H1 (cell line): ENCODE results near the gene KCP. TPM values are rescaled to one million over a fixed set of nuclear protein-coding genes. Genes with fewer than 3 reads are reported as not detected.

ENCODE experiments used
- CTCF ChIA-PET: fragments of 300-600 bp; sonication (Branson Sonifier 250); formaldehyde crosslinking; loops from one replicate; lab custom pipeline; 2021; ENCODE audit not compliant: partially characterized antibody; lab: Charles Lee
- POLR2A ChIA-PET: fragments of 300-600 bp; sonication (Branson Sonifier 250); formaldehyde crosslinking; loops from one replicate; lab custom pipeline; 2021; ENCODE audit warnings: inconsistent platforms; ENCODE audit not compliant: partially characterized antibody; lab: Charles Lee
- DNase-seq, 2 experiments: peaks; one replicate each; pipeline versions ENCODE4 v3.0.0 to v3.0.0-alpha.2; 2010 to 2022; ENCODE audit warnings: low spot score in 2 of 2, low read depth in 1 of 2, mixed read lengths in 1 of 2
- FAIRE-seq: peaks from 2 replicates; lab custom pipeline; 2011; peaks lifted over from hg19 to GRCh38; lab: Jason Lieb, UNC
- H2AFZ ChIP-seq: 2 replicates; pipeline ENCODE4 v1.8.1; 2012; ENCODE audit warnings: low read length, inconsistent platforms
- H2AK5ac ChIP-seq: 2 replicates; pipeline ENCODE4 v1.6.1; 2013; ENCODE audit warnings: low read depth, low read length
- H2BK120ac ChIP-seq: replicated peaks from 2 replicates; pipeline ENCODE3; 2013; ENCODE audit warnings: low read depth, low read length, inconsistent platforms
- H2BK12ac ChIP-seq: 2 replicates; pipeline ENCODE4 v1.6.1; 2013; ENCODE audit warnings: low read depth, low read length
- H2BK15ac ChIP-seq: 2 replicates; pipeline ENCODE4 v1.6.1; 2013; ENCODE audit warnings: low read length
- H2BK20ac ChIP-seq: 2 replicates; pipeline ENCODE4 v1.6.1; 2013; ENCODE audit warnings: low read length
- H2BK5ac ChIP-seq: 2 replicates; pipeline ENCODE4 v1.6.1; 2013; ENCODE audit warnings: low read depth, low read length
- H3K14ac ChIP-seq: 2 replicates; pipeline ENCODE4 v1.6.1; 2013; ENCODE audit warnings: inconsistent platforms; ENCODE audit not compliant: insufficient read length
- H3K18ac ChIP-seq: 2 replicates; pipeline ENCODE4 v1.6.1; 2013; ENCODE audit warnings: low read length; ENCODE audit errors: extremely low read depth
- H3K23ac ChIP-seq: 2 replicates; pipeline ENCODE4 v1.6.1; 2013; ENCODE audit warnings: inconsistent platforms; ENCODE audit not compliant: insufficient read length
- H3K23me2 ChIP-seq: 2 replicates; pipeline ENCODE4 v1.6.1; 2013; ENCODE audit warnings: low read depth, low read length
- H3K27ac ChIP-seq: 2 replicates; pipeline ENCODE4 v1.6.1; 2011; ENCODE audit warnings: low read depth, low read length, inconsistent platforms
- H3K27me3 ChIP-seq, 4 experiments: replicated peaks in 1 of 4; 1 replicate in 1 of 4; 2 replicates in 3 of 4; pipeline versions ENCODE4 v1.6.1 to v1.8.1; 2011 to 2013; ENCODE audit warnings: low read length in 3 of 4, mild to moderate bottlenecking in 3 of 4, inconsistent platforms in 2 of 4, mixed read lengths in 2 of 4, moderate library complexity in 1 of 4; ENCODE audit not compliant: control insufficient read depth in 3 of 4, insufficient read depth in 3 of 4; ENCODE audit errors: extremely low read depth in 1 of 4
- H3K36me3 ChIP-seq, 4 experiments: 2 replicates each; pipeline versions ENCODE4 v1.6.1 to v1.8.1; 2011 to 2013; ENCODE audit warnings: mild to moderate bottlenecking in 4 of 4, low read length in 3 of 4, moderate library complexity in 2 of 4, control low read depth in 1 of 4, inconsistent platforms in 1 of 4; ENCODE audit not compliant: insufficient read depth in 4 of 4, control insufficient read depth in 2 of 4
- H3K4ac ChIP-seq: replicated peaks from 2 replicates; pipeline ENCODE3; 2013; ENCODE audit warnings: low read length, low read depth, mixed read lengths, inconsistent platforms; ENCODE audit not compliant: insufficient read length
- H3K4me1 ChIP-seq, 4 experiments: replicated peaks in 1 of 4; 1 replicate in 1 of 4; 2 replicates in 3 of 4; pipeline versions ENCODE4 v1.6.1 to v1.8.1; 2011 to 2013; ENCODE audit warnings: low read length in 3 of 4, inconsistent platforms in 2 of 4, mixed read lengths in 1 of 4; ENCODE audit not compliant: insufficient read depth in 4 of 4, control insufficient read depth in 3 of 4
- H3K4me2 ChIP-seq, 2 experiments: 2 replicates each; pipeline versions ENCODE4 v1.6.1 to v1.8.1; 2011 to 2013; ENCODE audit warnings: low read depth in 2 of 2, low read length in 2 of 2, control low read depth in 1 of 2, inconsistent platforms in 1 of 2, mild to moderate bottlenecking in 1 of 2; ENCODE audit not compliant: insufficient read depth in 1 of 2
- H3K4me3 ChIP-seq, 4 experiments: fragments of 200-600, 300-600 bp in 1 of 4; sonication (generic), shearing (Covaris generic), sonication (Bioruptor Twin) in 1 of 4; 2 replicates each; pipeline versions ENCODE4 v1.5.1 to v1.8.1; 2011 to 2016; ENCODE audit warnings: low read length in 4 of 4, low read depth in 3 of 4, control low read depth in 2 of 4, inconsistent platforms in 2 of 4, mild to moderate bottlenecking in 2 of 4, mixed read lengths in 1 of 4, moderate library complexity in 1 of 4; ENCODE audit not compliant: insufficient read depth in 2 of 4; ENCODE audit errors: extremely low read depth in 1 of 4
- H3K56ac ChIP-seq: replicated peaks from 2 replicates; pipeline ENCODE3; 2013; ENCODE audit warnings: low read depth, mild to moderate bottlenecking, mixed read lengths, low read length, inconsistent platforms; ENCODE audit not compliant: insufficient read length
- H3K79me1 ChIP-seq: 2 replicates; pipeline ENCODE4 v1.6.1; 2013; ENCODE audit warnings: low read depth, low read length, control low read depth
- H3K79me2 ChIP-seq, 2 experiments: 2 replicates each; pipeline versions ENCODE4 v1.6.1 to v1.8.1; 2012 to 2013; ENCODE audit warnings: low read length in 2 of 2, mild to moderate bottlenecking in 2 of 2, inconsistent platforms in 1 of 2; ENCODE audit not compliant: insufficient read depth in 2 of 2, control insufficient read depth in 1 of 2
- H3K9ac ChIP-seq, 4 experiments: replicated peaks in 1 of 4; 1 replicate in 1 of 4; 2 replicates in 3 of 4; pipeline versions ENCODE4 v1.6.1 to v1.8.1; 2011 to 2013; ENCODE audit warnings: low read depth in 3 of 4, low read length in 3 of 4, control low read depth in 2 of 4, mild to moderate bottlenecking in 2 of 4, moderate library complexity in 2 of 4, inconsistent platforms in 1 of 4; ENCODE audit errors: extremely low read depth in 1 of 4
- H3K9me3 ChIP-seq, 2 experiments: 2 replicates each; pipeline versions ENCODE4 v1.6.1 to v1.8.1; 2012 to 2013; ENCODE audit warnings: mild to moderate bottlenecking in 2 of 2, moderate library complexity in 2 of 2, control low read depth in 1 of 2, inconsistent platforms in 1 of 2, low read depth in 1 of 2, low read length in 1 of 2, mixed read lengths in 1 of 2; ENCODE audit not compliant: insufficient read depth in 2 of 2
- H4K20me1 ChIP-seq, 2 experiments: replicated peaks in 1 of 2; 2 replicates each; pipeline versions ENCODE3 to v1.8.1; 2011 to 2013; ENCODE audit warnings: inconsistent platforms in 2 of 2, low read length in 2 of 2, mild to moderate bottlenecking in 1 of 2; ENCODE audit not compliant: insufficient read depth in 2 of 2, control insufficient read depth in 1 of 2
- H4K5ac ChIP-seq: 2 replicates; pipeline ENCODE4 v1.6.1; 2013; ENCODE audit warnings: low read length, low read depth, mixed read lengths, inconsistent platforms; ENCODE audit not compliant: insufficient read length
- H4K8ac ChIP-seq: 2 replicates; pipeline ENCODE4 v1.8.0; 2013; ENCODE audit warnings: mild to moderate bottlenecking, moderate library complexity, low read length, inconsistent platforms; ENCODE audit not compliant: insufficient read depth; ENCODE audit errors: extremely low read depth
- H4K91ac ChIP-seq: replicated peaks from 2 replicates; pipeline ENCODE3; 2013; ENCODE audit warnings: low read length, mixed read lengths, inconsistent platforms; ENCODE audit not compliant: insufficient read length
- BRCA1 ChIP-seq: IDR thresholded peaks from 2 replicates; pipeline ENCODE4 v1.6.1; 2012; ENCODE audit warnings: low read depth, low read length, improper control_type of control experiment
- CEBPB ChIP-seq: IDR thresholded peaks from 2 replicates; pipeline ENCODE4 v1.6.1; 2012; ENCODE audit warnings: low read depth, low read length
- WGBS, 2 experiments: shearing (Covaris generic) in 1 of 2; methylation state at CpG; one replicate each; pipeline versions ENCODE4 v1.1.6 to v1.1.7; 2013 to 2015; ENCODE audit warnings: low lambda C conversion rate in 2 of 2, mixed read lengths in 2 of 2, inconsistent platforms in 1 of 2, low coverage in 1 of 2, missing lambda C conversion rate in 1 of 2; ENCODE audit not compliant: insufficient replicate concordance in 2 of 2, insufficient coverage in 1 of 2, insufficient read length in 1 of 2; ENCODE audit errors: extremely low coverage in 1 of 2, missing lambda C conversion rate in 1 of 2; 5-methylcytosine and 5-hydroxymethylcytosine counted together
- polyA plus RNA-seq, 7 experiments: library from polyadenylated mRNA; depleted of rRNA in 3 of 7; stranded (reverse) in 5 of 7; unstranded in 2 of 7; fragments of >200 nt in 5 of 7; fragments of 200-250 nt in 2 of 7; gene quantifications; 1 replicate in 5 of 7; 2 replicates in 1 of 7; 4 replicates in 1 of 7; pipeline versions ENCODE4 v1.2.1 to v1.2.3, GENCODE V29; 2011 to 2013; ENCODE audit warnings: missing spikeins in 2 of 7, mixed read lengths in 2 of 7
- total RNA-seq: library from RNA; stranded (reverse); fragmentation: NEBNext Ultra II Directional; extraction: Animal tissue kit (Norgen Biotek cat#: 25700); gene quantifications from 2 replicates; pipeline ENCODE4 v1.2.1, GENCODE V29; 2021

Gene KCP
- total and polyA plus RNA-seq, 2 of the 8 experiments (the other 6 are each of a cell fraction or from before 2014, with no cell fraction given): 1.3 to 2.0 TPM

GRCh38 chr7:128915271-128915819, 4.8 kb upstream of the KCP start:
- H3K36me3 ChIP-seq: no peaks in the 10 kb centered on the region
- H2BK15ac ChIP-seq: no peak overlapping the region
- H3K9me3 ChIP-seq: no peaks in the 10 kb centered on the region
- H2BK120ac ChIP-seq: no peak overlapping the region
- DNase-seq (peak in 1 of 2 experiments; percentile 55), FAIRE-seq (no peak)
- H2BK5ac ChIP-seq: no peak overlapping the region
- H4K91ac ChIP-seq: no peak overlapping the region
- H3K9ac ChIP-seq: peak overlapping the region in 1 of 4 experiments; percentile 37; a peak in 3 of 7 replicates
- no peak overlapping the region for H2AK5ac ChIP-seq
- H3K27me3 ChIP-seq: peaks cover 27 to 60% (median 47%) of the 10 kb centered on the region in 4 experiments
- H3K79me1 ChIP-seq: no peaks in the 10 kb centered on the region
- H3K23ac ChIP-seq: no peak overlapping the region
- CTCF ChIA-PET: interaction anchor here (0.8 to 1.7 kb wide), 4 partner anchors 25 to 255 kb away, joined by 3 to 6 read pairs (median 4); no protein-coding TSS in a partner anchor
- H3K56ac ChIP-seq: no peak overlapping the region
- H2BK20ac ChIP-seq: no peak overlapping the region
- H3K4me3 ChIP-seq: peak overlapping the region; percentile 44 to 64 (median 50)
- 0 out of 2 replicates have a peak overlapping the region, but pooled peaks have one; percentile 27 for H2BK12ac ChIP-seq
- peak overlapping the region; percentile 31; the same call in 1 of the 2 replicates for H2AFZ ChIP-seq
- no peak overlapping the region for H3K27ac ChIP-seq
- peak overlapping the region; percentile 86 to 92 for H3K4me2 ChIP-seq
- no peak overlapping the region for H3K14ac ChIP-seq
- H3K18ac ChIP-seq: peak overlapping the region; percentile 32
- POLR2A ChIA-PET: interaction anchor here (0.8 kb wide), 1 partner anchor 18 kb away, joined by 3 read pairs; no protein-coding TSS in a partner anchor
- H4K8ac ChIP-seq: peak overlapping the region; percentile 42; the same call in 1 of the 2 replicates
- whole genome bisulfite sequencing, 2 experiments: 3% methylated on average over 20 of the region's 34 CpGs; no CpG with 5 or more reads in 1 of the 2 experiments
- H3K79me2 ChIP-seq: no peaks in the 10 kb centered on the region
- peaks cover 8% of the 10 kb centered on the region; the same call in 1 of the 2 replicates for H3K23me2 ChIP-seq
- H3K4ac ChIP-seq: no peak overlapping the region
- peaks cover 0 to 33% (median 15%) of the 10 kb centered on the region in 4 experiments; a peak in 6 of 7 replicates for H3K4me1 ChIP-seq
- H4K20me1 ChIP-seq: peaks cover 0 to 1% of the 10 kb centered on the region in 2 experiments
- no peak overlapping the region for H4K5ac ChIP-seq
- TF ChIP-seq CEBPB: peak; percentile 93
- TF ChIP-seq BRCA1: no peak
